HFFc6 (cell line): Measurements from ENCODE around the gene UGT1A7. TPM values are rescaled to one million over a fixed set of nuclear protein-coding genes. Genes with fewer than 3 reads are reported as not detected.

Source experiments
- DNase-seq: peaks from one replicate; pipeline ENCODE4 v3.0.0-alpha.2; 2018
- H3K27ac Mint-ChIP-seq: 2 replicates; pipeline ENCODE4 v1.8.0; 2020; ENCODE audit warnings: mild to moderate bottlenecking, mixed read lengths
- H3K27me3 Mint-ChIP-seq: 2 replicates; pipeline ENCODE4 v1.8.0; 2021; ENCODE audit warnings: mild to moderate bottlenecking, moderate library complexity, mixed read lengths; ENCODE audit not compliant: insufficient read depth
- H3K36me3 Mint-ChIP-seq: 2 replicates; pipeline ENCODE4 v1.8.0; 2021; ENCODE audit warnings: low read depth, mixed read lengths
- H3K4me1 Mint-ChIP-seq: 2 replicates; pipeline ENCODE4 v1.8.0; 2020; ENCODE audit warnings: low read depth, mixed read lengths
- H3K4me3 Mint-ChIP-seq: 2 replicates; pipeline ENCODE4 v1.8.0; 2020; ENCODE audit warnings: mild to moderate bottlenecking, moderate library complexity, mixed read lengths
- H3K9me3 Mint-ChIP-seq: 2 replicates; pipeline ENCODE4 v1.8.0; 2020; ENCODE audit warnings: mild to moderate bottlenecking, mixed read lengths
- CTCF ChIP-seq: fragments of 200-600 bp; sonication (generic); IDR thresholded peaks from 2 replicates; pipeline ENCODE4 v1.5.0; 2021; ENCODE audit warnings: antibody characterized with exemption, mild to moderate bottlenecking
- total RNA-seq, 6 experiments: library from RNA; stranded (reverse); fragmentation: NEBNext Ultra II Directional; extraction: Animal tissue kit (Norgen Biotek cat#: 25700); gene quantifications; 2 replicates in 1 of 6; 3 replicates in 5 of 6; pipeline ENCODE4 v1.2.3, GENCODE V29; 2021

Gene UGT1A7
- total RNA-seq, 6 experiments from 2014 or later: not detected

GRCh38 chr2:233766416-233766815, 84.7 kb downstream of the UGT1A7 start:
- Mint-ChIP-seq H3K27ac (no peak overlapping the region), H3K36me3 (no peaks in the 10 kb centered on the region), H3K27me3 (peaks cover 8% of the 10 kb centered on the region), H3K4me3 (no peak overlapping the region), H3K4me1 (peaks cover 12% of the 10 kb centered on the region), H3K9me3 (peaks cover 4% of the 10 kb centered on the region)
- no peak for DNase-seq
- TF ChIP-seq CTCF: no peak

GRCh38 chr2:233768076-233768475, 86.4 kb downstream of the UGT1A7 start:
- H3K4me1 Mint-ChIP-seq: peaks cover 12% of the 10 kb centered on the region
- no peak overlapping the region for H3K27ac Mint-ChIP-seq
- peaks cover 4% of the 10 kb centered on the region for H3K9me3 Mint-ChIP-seq
- H3K27me3 Mint-ChIP-seq: peaks cover 8% of the 10 kb centered on the region
- H3K36me3 Mint-ChIP-seq: no peaks in the 10 kb centered on the region
- no peak overlapping the region for H3K4me3 Mint-ChIP-seq
- TF ChIP-seq CTCF: no peak
- DNase-seq: no peak

GRCh38 chr2:233769260-233769659, 87.6 kb downstream of the UGT1A7 start:
- Mint-ChIP-seq H3K4me1 (peaks cover 5% of the 10 kb centered on the region), H3K36me3 (no peaks in the 10 kb centered on the region), H3K9me3 (peaks cover 4% of the 10 kb centered on the region), H3K27ac (no peak overlapping the region), H3K27me3 (peaks cover 8% of the 10 kb centered on the region), H3K4me3 (no peak overlapping the region)
- DNase-seq: no peak
- no peak for TF ChIP-seq CTCF

- Mint-ChIP-seq H3K36me3 (no peaks in the 10 kb centered on the region), H3K4me1 (no peaks in the 10 kb centered on the region), H3K27ac (no peak overlapping the region), H3K4me3 (no peak overlapping the region), H3K27me3 (peaks cover 9% of the 10 kb centered on the region), H3K9me3 (peaks cover 17% of the 10 kb centered on the region)
- no peak for DNase-seq
- TF ChIP-seq CTCF: no peak
Observed at GRCh38 chr2:233772153-233772552, 90.5 kb downstream of the UGT1A7 start.

- Mint-ChIP-seq H3K4me1 (no peaks in the 10 kb centered on the region), H3K27ac (no peak overlapping the region)
- no peak for DNase-seq
Observed at GRCh38 chr2:233772583-233772982, 90.9 kb downstream of the UGT1A7 start.

More at GRCh38 chr2:233772583-233772982, 90.9 kb downstream of the UGT1A7 start:
- TF ChIP-seq CTCF: no peak
- H3K9me3 Mint-ChIP-seq: peaks cover 17% of the 10 kb centered on the region
- no peak overlapping the region for H3K4me3 Mint-ChIP-seq
- peaks cover 10% of the 10 kb centered on the region for H3K27me3 Mint-ChIP-seq
- no peaks in the 10 kb centered on the region for H3K36me3 Mint-ChIP-seq
